ENCODE results near the gene KLK15.

Gene KLK15

GRCh38 chr19:50861496-50862286 lies 28.3 kb upstream of the KLK15 start:
- peaks cover 6% of the 10 kb centered on the region for H3K4me1 ChIP-seq (ENCODE audit: control insufficient read depth, insufficient read depth, low read length)
- no peak overlapping the region for H3K9ac ChIP-seq (ENCODE audit: low read depth, low read length)
- no peaks in the 10 kb centered on the region for H3K36me3 ChIP-seq (ENCODE audit: control insufficient read depth, insufficient read depth, low read length)
- H3K4me3 ChIP-seq (ENCODE audit: low read depth, low read length), result no peak overlapping the region
- H3K27me3 ChIP-seq (ENCODE audit: control insufficient read depth, insufficient read depth, low read length), result peaks cover 20% of the 10 kb centered on the region
- no peaks in the 10 kb centered on the region for H3K9me3 ChIP-seq (ENCODE audit: control insufficient read depth, insufficient read depth, low read length)

- Histone ChIP-seq H3K27me3 (ENCODE audit: control insufficient read depth, insufficient read depth, low read length) (peaks cover 23% of the 10 kb centered on the region), H3K4me1 (ENCODE audit: control insufficient read depth, insufficient read depth, low read length) (peaks cover 6% of the 10 kb centered on the region), H3K36me3 (ENCODE audit: control insufficient read depth, insufficient read depth, low read length) (no peaks in the 10 kb centered on the region), H3K9ac (ENCODE audit: low read depth, low read length) (no peak overlapping the region), H3K4me3 (ENCODE audit: low read depth, low read length) (no peak overlapping the region), H3K9me3 (ENCODE audit: control insufficient read depth, insufficient read depth, low read length) (no peaks in the 10 kb centered on the region)
Observed at GRCh38 chr19:50861010-50861409, 27.6 kb upstream of the KLK15 start.

DNA sequence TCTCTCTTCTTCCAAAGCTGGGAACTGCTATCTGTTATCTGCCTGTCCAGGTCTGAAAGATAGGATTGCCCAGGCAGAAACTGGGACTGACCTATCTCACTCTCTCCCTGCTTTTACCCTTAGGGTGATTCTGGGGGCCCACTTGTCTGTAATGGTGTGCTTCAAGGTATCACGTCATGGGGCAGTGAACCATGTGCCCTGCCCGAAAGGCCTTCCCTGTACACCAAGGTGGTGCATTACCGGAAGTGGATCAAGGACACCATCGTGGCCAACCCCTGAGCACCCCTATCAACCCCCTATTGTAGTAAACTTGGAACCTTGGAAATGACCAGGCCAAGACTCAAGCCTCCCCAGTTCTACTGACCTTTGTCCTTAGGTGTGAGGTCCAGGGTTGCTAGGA lies 26.5 kb upstream of the KLK15 start:
- H3K9me3 ChIP-seq (ENCODE audit: control insufficient read depth, insufficient read depth, low read length), result no peaks in the 10 kb centered on the region
- H3K36me3 ChIP-seq (ENCODE audit: control insufficient read depth, insufficient read depth, low read length), result no peaks in the 10 kb centered on the region
- no peak overlapping the region for H3K4me3 ChIP-seq (ENCODE audit: low read depth, low read length)
- peaks cover 6% of the 10 kb centered on the region for H3K4me1 ChIP-seq (ENCODE audit: control insufficient read depth, insufficient read depth, low read length)
- H3K27me3 ChIP-seq (ENCODE audit: control insufficient read depth, insufficient read depth, low read length), result peaks cover 31% of the 10 kb centered on the region
- H3K9ac ChIP-seq (ENCODE audit: low read depth, low read length), result no peak overlapping the region

DNA sequence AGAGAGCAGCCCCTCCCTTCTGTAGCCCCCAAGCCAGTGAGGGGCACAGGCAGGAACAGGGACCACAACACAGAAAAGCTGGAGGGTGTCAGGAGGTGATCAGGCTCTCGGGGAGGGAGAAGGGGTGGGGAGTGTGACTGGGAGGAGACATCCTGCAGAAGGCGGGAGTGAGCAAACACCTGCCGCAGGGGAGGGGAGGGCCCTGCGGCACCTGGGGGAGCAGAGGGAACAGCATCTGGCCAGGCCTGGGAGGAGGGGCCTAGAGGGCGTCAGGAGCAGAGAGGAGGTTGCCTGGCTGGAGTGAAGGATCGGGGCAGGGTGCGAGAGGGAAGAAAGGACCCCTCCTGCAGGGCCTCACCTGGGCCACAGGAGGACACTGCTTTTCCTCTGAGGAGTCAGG lies 25.5 kb upstream of the KLK15 start:
- H3K9ac ChIP-seq (ENCODE audit: low read depth, low read length), result no peak overlapping the region
- peaks cover 32% of the 10 kb centered on the region for H3K27me3 ChIP-seq (ENCODE audit: control insufficient read depth, insufficient read depth, low read length)
- H3K4me1 ChIP-seq (ENCODE audit: control insufficient read depth, insufficient read depth, low read length), result peaks cover 6% of the 10 kb centered on the region
- peak overlapping the region; percentile 18 for H3K4me3 ChIP-seq (ENCODE audit: low read depth, low read length)
- H3K36me3 ChIP-seq (ENCODE audit: control insufficient read depth, insufficient read depth, low read length), result no peaks in the 10 kb centered on the region
- H3K9me3 ChIP-seq (ENCODE audit: control insufficient read depth, insufficient read depth, low read length), result no peaks in the 10 kb centered on the region

DNA sequence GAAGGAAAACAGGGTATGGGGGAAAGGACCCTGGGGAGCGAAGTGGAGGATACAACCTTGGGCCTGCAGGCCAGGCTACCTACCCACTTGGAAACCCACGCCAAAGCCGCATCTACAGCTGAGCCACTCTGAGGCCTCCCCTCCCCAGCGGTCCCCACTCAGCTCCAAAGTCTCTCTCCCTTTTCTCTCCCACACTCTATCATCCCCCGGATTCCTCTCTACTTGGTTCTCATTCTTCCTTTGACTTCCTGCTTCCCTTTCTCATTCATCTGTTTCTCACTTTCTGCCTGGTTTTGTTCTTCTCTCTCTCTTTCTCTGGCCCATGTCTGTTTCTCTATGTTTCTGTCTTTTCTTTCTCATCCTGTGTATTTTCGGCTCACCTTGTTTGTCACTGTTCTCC lies 24.0 kb upstream of the KLK15 start:
- Histone ChIP-seq H3K9ac (ENCODE audit: low read depth, low read length) (no peak overlapping the region), H3K9me3 (ENCODE audit: control insufficient read depth, insufficient read depth, low read length) (no peaks in the 10 kb centered on the region), H3K4me3 (ENCODE audit: low read depth, low read length) (no peak overlapping the region), H3K27me3 (ENCODE audit: control insufficient read depth, insufficient read depth, low read length) (peaks cover 35% of the 10 kb centered on the region), H3K4me1 (ENCODE audit: control insufficient read depth, insufficient read depth, low read length) (peaks cover 6% of the 10 kb centered on the region), H3K36me3 (ENCODE audit: control insufficient read depth, insufficient read depth, low read length) (no peaks in the 10 kb centered on the region)

- Histone ChIP-seq H3K9ac (ENCODE audit: low read depth, low read length) (no peak within 1 kb of the TSS), H3K27me3 (ENCODE audit: control insufficient read depth, insufficient read depth, low read length) (peaks cover 57% of the 10 kb centered on the region), H3K4me3 (ENCODE audit: low read depth, low read length) (no peak within 1 kb of the TSS), H3K9me3 (ENCODE audit: control insufficient read depth, insufficient read depth, low read length) (no peaks in the 10 kb centered on the region), H3K4me1 (ENCODE audit: control insufficient read depth, insufficient read depth, low read length) (peaks cover 6% of the 10 kb centered on the region), H3K36me3 (ENCODE audit: control insufficient read depth, insufficient read depth, low read length) (no peaks in the 10 kb centered on the region)
Observed at GRCh38 chr19:50854636-50855410, 21.4 kb upstream of the KLK15 start, which contains the start of gene KLK3. TSS of gene KLK3 (plus strand) at chr19:50854915. CDS start at chr19:50854956, 41 bp downstream.

GRCh38 chr19:50851620-50852019 lies 18.2 kb upstream of the KLK15 start:
- Histone ChIP-seq H3K9me3 (ENCODE audit: control insufficient read depth, insufficient read depth, low read length) (no peaks in the 10 kb centered on the region), H3K4me1 (ENCODE audit: control insufficient read depth, insufficient read depth, low read length) (no peaks in the 10 kb centered on the region), H3K27me3 (ENCODE audit: control insufficient read depth, insufficient read depth, low read length) (peaks cover 52% of the 10 kb centered on the region), H3K36me3 (ENCODE audit: control insufficient read depth, insufficient read depth, low read length) (no peaks in the 10 kb centered on the region), H3K9ac (ENCODE audit: low read depth, low read length) (no peak overlapping the region), H3K4me3 (ENCODE audit: low read depth, low read length) (no peak overlapping the region)

- Histone ChIP-seq H3K9me3 (ENCODE audit: control insufficient read depth, insufficient read depth, low read length) (no peaks in the 10 kb centered on the region), H3K36me3 (ENCODE audit: control insufficient read depth, insufficient read depth, low read length) (no peaks in the 10 kb centered on the region), H3K4me1 (ENCODE audit: control insufficient read depth, insufficient read depth, low read length) (no peaks in the 10 kb centered on the region), H3K9ac (ENCODE audit: low read depth, low read length) (no peak overlapping the region), H3K4me3 (ENCODE audit: low read depth, low read length) (no peak overlapping the region), H3K27me3 (ENCODE audit: control insufficient read depth, insufficient read depth, low read length) (peaks cover 52% of the 10 kb centered on the region)
Observed at GRCh38 chr19:50850738-50851137, 17.4 kb upstream of the KLK15 start.

DNA sequence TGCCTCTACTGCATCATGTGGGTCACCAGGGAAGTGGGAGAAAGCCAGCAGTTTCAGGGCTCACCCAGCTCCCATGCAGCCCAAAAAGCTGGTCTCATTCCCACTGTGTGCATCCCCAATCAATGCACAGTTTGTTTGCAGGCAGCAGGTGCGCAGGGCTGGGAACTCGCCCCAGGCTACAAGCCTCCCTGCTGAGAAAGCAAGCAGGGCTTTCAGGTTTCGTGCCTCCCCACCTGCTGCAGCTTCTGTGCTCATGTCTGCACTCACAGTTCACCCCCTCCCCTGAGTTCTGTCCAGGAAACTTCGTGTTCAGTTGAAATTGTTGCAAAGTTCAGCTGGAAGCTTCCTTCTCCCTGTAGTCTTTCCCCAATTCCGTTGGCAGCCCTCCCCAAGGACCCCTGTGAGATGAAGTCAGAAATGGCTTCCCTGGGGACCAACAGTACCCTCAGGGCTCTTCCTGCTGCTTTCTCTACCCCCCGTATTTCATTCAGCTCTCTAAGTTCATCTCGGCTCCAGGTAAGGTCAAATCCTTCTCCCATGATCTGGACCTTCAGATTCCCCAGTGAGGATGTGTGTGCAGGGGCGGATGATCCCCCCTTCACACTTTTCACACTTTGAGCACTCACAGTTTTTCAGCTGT lies 11.0 kb upstream of the KLK15 start:
- H3K4me1 ChIP-seq (ENCODE audit: control insufficient read depth, insufficient read depth, low read length), result peaks cover 5% of the 10 kb centered on the region
- H3K4me3 ChIP-seq (ENCODE audit: low read depth, low read length), result peak overlapping the region; percentile 16
- no peaks in the 10 kb centered on the region for H3K36me3 ChIP-seq (ENCODE audit: control insufficient read depth, insufficient read depth, low read length)
- peaks cover 69% of the 10 kb centered on the region for H3K27me3 ChIP-seq (ENCODE audit: control insufficient read depth, insufficient read depth, low read length)
- no peak overlapping the region for H3K9ac ChIP-seq (ENCODE audit: low read depth, low read length)
- H3K9me3 ChIP-seq (ENCODE audit: control insufficient read depth, insufficient read depth, low read length), result no peaks in the 10 kb centered on the region

- Histone ChIP-seq H3K9me3 (ENCODE audit: control insufficient read depth, insufficient read depth, low read length) (no peaks in the 10 kb centered on the region), H3K36me3 (ENCODE audit: control insufficient read depth, insufficient read depth, low read length) (no peaks in the 10 kb centered on the region), H3K4me1 (ENCODE audit: control insufficient read depth, insufficient read depth, low read length) (peaks cover 5% of the 10 kb centered on the region), H3K4me3 (ENCODE audit: low read depth, low read length) (peak overlapping the region; percentile 16), H3K27me3 (ENCODE audit: control insufficient read depth, insufficient read depth, low read length) (peaks cover 66% of the 10 kb centered on the region), H3K9ac (ENCODE audit: low read depth, low read length) (no peak overlapping the region)
Observed at GRCh38 chr19:50843701-50844221, 10.4 kb upstream of the KLK15 start.

- no peaks in the 10 kb centered on the region for H3K36me3 ChIP-seq (ENCODE audit: control insufficient read depth, insufficient read depth, low read length)
- peaks cover 5% of the 10 kb centered on the region for H3K4me1 ChIP-seq (ENCODE audit: control insufficient read depth, insufficient read depth, low read length)
- H3K9me3 ChIP-seq (ENCODE audit: control insufficient read depth, insufficient read depth, low read length), result no peaks in the 10 kb centered on the region
- H3K9ac ChIP-seq (ENCODE audit: low read depth, low read length), result no peak overlapping the region
- H3K27me3 ChIP-seq (ENCODE audit: control insufficient read depth, insufficient read depth, low read length), result peaks cover 62% of the 10 kb centered on the region
- H3K4me3 ChIP-seq (ENCODE audit: low read depth, low read length), result no peak overlapping the region
Observed at GRCh38 chr19:50843205-50843604, 9.8 kb upstream of the KLK15 start.

All from iPS-15b (cell line).